Activated CD8-positive, alpha-beta memory T cell treated with anti-CD3 and anti-CD28 coated beads for 1 hour (primary cell): ENCODE measurements around the gene PLAGL1.

ENCODE experiments used
- DNase-seq, 2 donors: peaks; one replicate each; pipeline ENCODE4 v3.0.0-alpha.2; 2020; ENCODE audit warnings: low read depth in 1 of 2; ENCODE audit errors: extremely low read depth in 1 of 2

The PLAGL1 gene

DNA sequence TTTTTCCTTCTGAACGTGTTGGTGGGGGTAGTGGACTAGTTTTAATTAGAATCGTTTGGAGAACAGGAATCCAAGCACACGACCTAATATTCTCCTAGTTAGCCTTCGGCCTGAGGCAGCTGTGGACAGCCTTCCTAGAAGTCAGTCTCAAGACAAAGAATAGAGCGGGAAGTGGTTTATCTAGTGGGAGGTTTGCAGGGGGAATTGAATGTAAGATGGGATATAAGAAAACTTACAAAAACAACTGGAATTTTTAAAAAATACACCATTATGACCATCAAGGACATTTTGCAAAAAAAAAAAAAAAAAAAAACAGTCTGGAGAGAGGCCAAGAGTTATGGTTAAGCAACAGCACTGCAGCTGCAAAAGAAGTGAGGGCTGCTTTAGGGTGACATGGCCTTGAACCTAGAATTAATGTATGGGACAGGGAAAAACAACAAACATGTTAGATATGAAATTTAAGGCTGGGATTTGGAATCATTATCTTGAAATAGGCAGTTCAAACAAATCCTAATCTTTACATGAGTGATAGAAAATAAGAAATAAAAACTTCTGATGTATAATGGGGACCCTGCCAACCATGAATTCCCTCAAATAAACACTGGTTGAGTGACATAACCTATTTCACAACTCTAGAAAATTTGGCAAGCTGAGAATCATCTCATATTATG, 40.2 kb downstream of the PLAGL1 start:
- DNase-seq = no peak

- DNase-seq = no peak
Observed at GRCh38 chr6:143966312-143966711, 41.7 kb downstream of the PLAGL1 start.

- DNase-seq = no peak
Observed at GRCh38 chr6:143965503-143966171, 42.4 kb downstream of the PLAGL1 start.

- DNase-seq = no peak
Observed at GRCh38 chr6:143964674-143965081, 43.4 kb downstream of the PLAGL1 start.

- DNase-seq = no peak
Observed at GRCh38 chr6:143963158-143963919, 44.7 kb downstream of the PLAGL1 start.

DNA sequence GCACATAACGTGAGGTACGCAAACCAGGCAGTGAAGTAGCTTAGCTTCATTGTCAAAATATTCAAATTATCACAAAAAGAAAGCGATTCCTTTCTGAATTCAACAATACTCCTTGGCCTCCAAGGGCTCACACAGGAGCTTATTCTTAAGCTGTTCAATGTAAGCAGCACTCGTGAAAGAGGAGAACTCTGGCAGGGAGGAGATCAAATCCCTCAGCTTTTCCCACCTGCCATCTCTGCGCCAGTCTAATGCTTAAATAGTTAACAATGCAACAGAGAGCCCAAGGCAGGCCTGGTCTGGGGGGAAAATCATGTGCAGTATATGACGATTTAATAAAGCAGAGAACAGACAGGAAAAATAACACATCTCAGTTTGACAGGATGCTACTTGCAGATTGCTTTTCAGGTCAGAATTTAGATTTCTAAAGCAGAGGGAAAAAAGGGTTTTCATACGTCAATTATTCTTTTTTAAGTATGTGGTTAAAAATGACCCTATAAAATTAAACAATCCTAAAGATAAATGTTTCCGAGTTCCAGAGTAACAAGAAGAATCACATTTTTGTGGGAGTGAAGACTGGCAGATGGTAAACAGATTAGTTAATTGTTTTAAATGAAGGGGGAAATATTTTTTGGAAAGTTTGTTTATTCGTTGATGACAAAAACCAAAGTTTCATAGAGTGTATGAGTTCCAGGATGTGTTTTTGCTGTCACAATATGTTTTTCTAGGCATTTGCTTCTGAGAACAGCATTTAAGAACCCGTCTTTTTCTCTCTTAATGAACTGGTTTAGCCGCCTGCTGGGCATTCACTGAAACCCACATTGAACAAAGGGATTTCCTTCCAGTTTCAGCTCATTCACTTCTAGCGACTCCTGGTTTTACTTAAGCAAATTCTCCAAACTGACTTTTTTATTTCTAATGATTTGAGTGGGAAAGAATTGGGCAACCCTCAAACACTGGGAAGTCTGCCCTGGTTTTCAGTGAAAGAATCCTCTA, 45.9 kb downstream of the PLAGL1 start:
- DNase-seq = no peak

DNA sequence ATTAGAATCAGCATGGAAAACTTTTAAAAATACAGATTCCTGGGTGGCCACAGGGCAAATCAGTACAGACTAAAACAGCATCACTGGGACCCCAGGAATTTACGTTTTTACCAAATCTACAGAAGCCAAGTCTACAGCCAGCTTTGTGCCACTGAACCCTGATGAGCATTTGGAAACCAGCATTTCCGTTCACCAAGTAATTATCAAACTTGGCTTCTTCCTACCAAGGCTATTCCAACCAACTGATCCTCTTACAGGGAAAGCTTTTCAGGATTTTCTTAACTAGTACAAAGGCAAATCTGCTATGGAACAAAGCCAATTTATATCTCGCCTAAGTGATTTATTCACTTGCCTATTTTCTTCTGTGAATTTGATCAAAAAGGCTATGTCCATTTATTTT, 47.0 kb downstream of the PLAGL1 start:
- no peak for DNase-seq

DNA sequence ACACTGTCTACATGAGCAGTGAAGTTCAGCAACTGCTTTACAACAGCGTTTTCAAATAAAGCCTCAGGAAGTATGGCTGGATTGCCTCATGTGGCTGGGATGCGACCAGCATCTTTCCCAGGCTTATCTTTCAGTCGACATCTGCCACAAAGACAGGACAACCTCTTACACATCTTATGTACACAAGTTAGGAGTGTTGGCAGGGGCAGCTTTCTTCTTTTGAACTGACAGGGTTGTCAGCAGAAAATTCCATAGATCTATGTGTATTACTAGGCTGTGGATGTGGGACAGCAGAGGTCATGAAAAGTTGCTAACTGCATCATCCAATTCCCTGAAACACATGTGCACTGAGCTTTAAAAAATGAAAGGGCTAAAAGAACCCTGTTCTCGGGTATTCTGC, 48.1 kb downstream of the PLAGL1 start:
- no peak for DNase-seq

- no peak for DNase-seq
Observed at GRCh38 chr6:143958839-143959399, 49.1 kb downstream of the PLAGL1 start.

- DNase-seq = no peak
Observed at GRCh38 chr6:143957679-143958274, 50.3 kb downstream of the PLAGL1 start.

GRCh38 chr6:143955971-143956370, 52.1 kb downstream of the PLAGL1 start:
- DNase-seq = no peak

- DNase-seq = no peak
Observed at GRCh38 chr6:143953922-143954321, 54.1 kb downstream of the PLAGL1 start.

- no peak for DNase-seq
Observed at GRCh38 chr6:143952947-143953701, 54.9 kb downstream of the PLAGL1 start.

- no peak for DNase-seq
Observed at GRCh38 chr6:143952060-143952778, 55.8 kb downstream of the PLAGL1 start.

- no peak for DNase-seq
Observed at GRCh38 chr6:143950875-143951274, 57.2 kb downstream of the PLAGL1 start.

- no peak for DNase-seq
Observed at GRCh38 chr6:143949962-143950361, 58.1 kb downstream of the PLAGL1 start.

DNA sequence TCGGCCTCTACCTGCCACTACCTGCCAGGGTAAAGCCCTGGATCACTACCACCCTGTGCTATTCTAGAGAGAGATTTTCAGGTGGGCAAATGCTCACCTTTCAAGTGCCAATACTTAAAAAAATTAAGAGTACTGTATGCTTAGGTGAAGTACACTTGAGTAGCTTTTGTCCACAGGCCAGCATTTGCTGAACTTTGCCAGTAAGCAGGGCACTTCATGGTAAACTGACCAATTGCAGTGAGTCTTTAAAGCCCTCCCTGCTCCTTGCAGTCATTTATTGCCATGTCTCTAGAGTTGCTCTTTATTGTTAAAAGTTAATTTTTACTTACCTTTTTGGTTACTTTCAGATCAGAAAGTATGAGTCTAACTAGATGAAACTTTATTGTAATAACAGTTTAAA, 58.5 kb downstream of the PLAGL1 start:
- DNase-seq = no peak

- no peak for DNase-seq
Observed at GRCh38 chr6:143948208-143948607, 59.9 kb downstream of the PLAGL1 start.
